ENCODE results near the gene NGRN. TPM values are rescaled to one million over a fixed set of nuclear protein-coding genes. Genes with fewer than 3 reads are reported as not detected.

NGRN gene
- total RNA-seq, 3 donors from 2014 or later (not counting 1 experiment from before 2014, with no cell fraction given), result 33.4 to 43.5 (median 33.5) TPM

- H3K4me1 ChIP-seq (ENCODE audit: control insufficient read depth, insufficient read depth, low read length), result peaks cover 10% of the 10 kb centered on the region
- Mint-ChIP-seq H3K36me3 (no peaks in the 10 kb centered on the region), H3K9me3 (no peaks in the 10 kb centered on the region), H3K27ac (no peak overlapping the region), H3K4me3 (no peak overlapping the region), H3K27me3 (ENCODE audit: low read depth in 2 of 2) (no peaks in the 10 kb centered on the region), H3K4me1 (no peaks in the 10 kb centered on the region)
- peak in 1 of 2 donors; percentile 42 for DNase-seq
- H3K4me3 ChIP-seq (ENCODE audit: low read length), result no peak overlapping the region
- no peaks in the 10 kb centered on the region for H3K27me3 ChIP-seq (ENCODE audit: control insufficient read depth, insufficient read depth, low read length)
- H3K9me3 ChIP-seq (ENCODE audit: control insufficient read depth, insufficient read depth, low read length), result no peaks in the 10 kb centered on the region
- no peak for TF ChIP-seq CTCF (IDR thresholded peaks at IDR 0.05)
- WGBS (ENCODE audit: insufficient coverage), result 81% methylated on average over 13 of the region's 14 CpGs
- intact Hi-C loops (cut with micrococcal nuclease), result no loop called here
- H3K36me3 ChIP-seq (ENCODE audit: control insufficient read depth, insufficient read depth, low read length), result peaks cover 47% of the 10 kb centered on the region
- H3K27ac ChIP-seq (ENCODE audit: low read length), result no peak overlapping the region
- peak in 1 of 3 donors; percentile 33 for ATAC-seq
Observed at GRCh38 chr15:90221246-90221900, 44.1 kb upstream of the NGRN start.

GRCh38 chr15:90222547-90222946 lies 42.9 kb upstream of the NGRN start:
- no peak for ATAC-seq
- peaks cover 45% of the 10 kb centered on the region for H3K36me3 ChIP-seq (ENCODE audit: control insufficient read depth, insufficient read depth, low read length)
- no peak for TF ChIP-seq CTCF (IDR thresholded peaks at IDR 0.05)

GRCh38 chr15:90223441-90224165 lies 41.9 kb upstream of the NGRN start:
- Histone ChIP-seq H3K4me1 (ENCODE audit: control insufficient read depth, insufficient read depth, low read length) (peaks cover 5% of the 10 kb centered on the region), H3K27ac (ENCODE audit: low read length) (no peak overlapping the region), H3K27me3 (ENCODE audit: control insufficient read depth, insufficient read depth, low read length) (no peaks in the 10 kb centered on the region), H3K9me3 (ENCODE audit: control insufficient read depth, insufficient read depth, low read length) (no peaks in the 10 kb centered on the region), H3K36me3 (ENCODE audit: control insufficient read depth, insufficient read depth, low read length) (peaks cover 48% of the 10 kb centered on the region), H3K4me3 (ENCODE audit: low read length) (no peak overlapping the region)
- WGBS (ENCODE audit: insufficient coverage), result 94% methylated on average over 22 of the region's 22 CpGs
- Mint-ChIP-seq H3K27me3 (ENCODE audit: low read depth in 2 of 2) (no peaks in the 10 kb centered on the region), H3K9me3 (no peaks in the 10 kb centered on the region), H3K4me1 (no peaks in the 10 kb centered on the region), H3K36me3 (no peaks in the 10 kb centered on the region), H3K4me3 (no peak overlapping the region), H3K27ac (no peak overlapping the region)
- DNase-seq (no peak), ATAC-seq (no peak)
- TF ChIP-seq CTCF (IDR thresholded peaks at IDR 0.05), result no peak
- intact Hi-C loops (cut with micrococcal nuclease), result no loop called here

More at GRCh38 chr15:90222547-90222946, 42.9 kb upstream of the NGRN start:
- intact Hi-C loops (cut with micrococcal nuclease), result no loop called here
- no peak overlapping the region for H3K27ac ChIP-seq (ENCODE audit: low read length)
- no peaks in the 10 kb centered on the region for H3K27me3 Mint-ChIP-seq (ENCODE audit: low read depth in 2 of 2)
- no peak overlapping the region for H3K4me3 Mint-ChIP-seq
- H3K9me3 Mint-ChIP-seq, result no peaks in the 10 kb centered on the region
- H3K27me3 ChIP-seq (ENCODE audit: control insufficient read depth, insufficient read depth, low read length), result no peaks in the 10 kb centered on the region
- no peak overlapping the region for H3K27ac Mint-ChIP-seq
- no peak overlapping the region for H3K4me3 ChIP-seq (ENCODE audit: low read length)
- H3K4me1 ChIP-seq (ENCODE audit: control insufficient read depth, insufficient read depth, low read length), result peaks cover 5% of the 10 kb centered on the region
- no peaks in the 10 kb centered on the region for H3K9me3 ChIP-seq (ENCODE audit: control insufficient read depth, insufficient read depth, low read length)
- no CpG with 5 or more reads among the region's 2 CpGs for WGBS (ENCODE audit: insufficient coverage)
- DNase-seq, result no peak
- H3K36me3 Mint-ChIP-seq, result no peaks in the 10 kb centered on the region
- no peaks in the 10 kb centered on the region for H3K4me1 Mint-ChIP-seq

Data from natural killer cell (primary cell).